Measurements from ENCODE around the gene PLK2.

GRCh38 chr5:58481828-58482227 lies 21.9 kb upstream of the PLK2 start:
- TF ChIP-seq SUZ12 (IDR thresholded peaks at IDR 0.05), result no peak
- no peak for TF ChIP-seq HDGF (IDR thresholded peaks at IDR 0.05; ENCODE audit: borderline replicate concordance)
- no peak for TF ChIP-seq LEF1 (IDR thresholded peaks at IDR 0.05; ENCODE audit: borderline replicate concordance)
- no peak for TF ChIP-seq SP1 (IDR thresholded peaks at IDR 0.05)
- TF ChIP-seq ZNF384 (IDR thresholded peaks at IDR 0.05), result no peak
- TF ChIP-seq NFRKB (IDR thresholded peaks at IDR 0.05), result no peak
